Fibroblast of lung (primary cell): ENCODE data around the gene DPT.

Source experiments
- EZH2 ChIP-seq: IDR thresholded peaks from 2 replicates; pipeline ENCODE4 v1.5.1; 2012; ENCODE audit warnings: low read length, control low read depth, mild to moderate bottlenecking; ENCODE audit errors: missing control alignments
- TF ChIP-seq, protein P1 (sequence below), 2 donors: IDR thresholded peaks in 1 of 2; conservative IDR thresholded peaks in 1 of 2; 1 replicate in 1 of 2; 2 replicates in 1 of 2; pipeline ENCODE4 v1.5.1; 2011 to 2012; ENCODE audit warnings: low read length in 2 of 2, control low read depth in 1 of 2, inconsistent platforms in 1 of 2, low read depth in 1 of 2, mild to moderate bottlenecking in 1 of 2

DNA sequence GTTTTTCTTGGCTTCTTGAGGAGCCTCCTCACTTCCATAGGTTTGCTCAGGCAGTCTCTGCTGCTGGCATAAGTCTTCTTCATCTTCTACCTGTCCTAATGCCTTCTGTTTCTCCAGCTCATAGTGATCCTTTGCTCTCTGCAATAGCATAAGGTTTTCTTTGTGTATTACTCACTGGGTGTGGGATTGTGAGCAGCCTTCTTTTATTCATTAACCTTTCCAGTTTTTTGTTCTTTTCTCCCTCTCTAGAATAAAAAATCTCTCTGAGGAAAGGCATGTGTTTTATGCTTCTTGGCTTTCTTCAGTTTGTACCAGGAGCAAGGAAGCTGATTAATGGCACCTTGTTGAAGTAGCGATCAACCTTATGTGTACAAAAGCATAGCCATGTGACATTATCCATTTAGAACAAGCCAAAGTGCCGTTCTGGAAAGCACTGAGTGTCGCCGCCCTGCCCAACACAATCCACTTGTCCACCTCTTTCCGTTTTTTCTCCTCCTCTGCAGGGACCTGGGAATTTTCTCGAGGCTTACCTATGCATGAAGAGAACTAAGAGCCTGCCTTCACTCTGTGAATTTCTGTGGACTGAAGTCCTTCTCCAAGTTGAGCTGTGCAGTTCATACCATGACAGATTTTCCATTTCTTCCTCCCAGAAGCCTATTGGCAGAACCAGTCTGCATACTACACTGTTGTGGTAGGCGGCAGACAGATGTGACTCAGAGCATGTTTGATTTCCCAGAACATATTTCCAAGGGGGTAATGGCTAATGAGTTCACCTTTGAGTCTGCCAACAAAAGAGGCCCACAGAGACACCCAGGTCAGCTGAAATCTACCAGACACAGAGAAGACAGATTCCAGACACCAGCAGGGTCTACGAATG lies 39.0 kb downstream of the DPT start:
- TF ChIP-seq, protein P1, sequence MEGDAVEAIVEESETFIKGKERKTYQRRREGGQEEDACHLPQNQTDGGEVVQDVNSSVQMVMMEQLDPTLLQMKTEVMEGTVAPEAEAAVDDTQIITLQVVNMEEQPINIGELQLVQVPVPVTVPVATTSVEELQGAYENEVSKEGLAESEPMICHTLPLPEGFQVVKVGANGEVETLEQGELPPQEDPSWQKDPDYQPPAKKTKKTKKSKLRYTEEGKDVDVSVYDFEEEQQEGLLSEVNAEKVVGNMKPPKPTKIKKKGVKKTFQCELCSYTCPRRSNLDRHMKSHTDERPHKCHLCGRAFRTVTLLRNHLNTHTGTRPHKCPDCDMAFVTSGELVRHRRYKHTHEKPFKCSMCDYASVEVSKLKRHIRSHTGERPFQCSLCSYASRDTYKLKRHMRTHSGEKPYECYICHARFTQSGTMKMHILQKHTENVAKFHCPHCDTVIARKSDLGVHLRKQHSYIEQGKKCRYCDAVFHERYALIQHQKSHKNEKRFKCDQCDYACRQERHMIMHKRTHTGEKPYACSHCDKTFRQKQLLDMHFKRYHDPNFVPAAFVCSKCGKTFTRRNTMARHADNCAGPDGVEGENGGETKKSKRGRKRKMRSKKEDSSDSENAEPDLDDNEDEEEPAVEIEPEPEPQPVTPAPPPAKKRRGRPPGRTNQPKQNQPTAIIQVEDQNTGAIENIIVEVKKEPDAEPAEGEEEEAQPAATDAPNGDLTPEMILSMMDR (conservative IDR thresholded peaks at IDR 0.05 in 1 of 2, IDR thresholded peaks at IDR 0.05 in 1 of 2; ENCODE audit: low read depth in 1 of 2, low read length in 2 of 2) = no peak
- TF ChIP-seq EZH2 = no peak
